ENCODE measurements around the gene NIPBL.
"Not testable (repeated sequence)": the region's sequence is repeated elsewhere in the genome, so short reads cannot be mapped to it uniquely, and the experiment has no call there.

Gene NIPBL

DNA sequence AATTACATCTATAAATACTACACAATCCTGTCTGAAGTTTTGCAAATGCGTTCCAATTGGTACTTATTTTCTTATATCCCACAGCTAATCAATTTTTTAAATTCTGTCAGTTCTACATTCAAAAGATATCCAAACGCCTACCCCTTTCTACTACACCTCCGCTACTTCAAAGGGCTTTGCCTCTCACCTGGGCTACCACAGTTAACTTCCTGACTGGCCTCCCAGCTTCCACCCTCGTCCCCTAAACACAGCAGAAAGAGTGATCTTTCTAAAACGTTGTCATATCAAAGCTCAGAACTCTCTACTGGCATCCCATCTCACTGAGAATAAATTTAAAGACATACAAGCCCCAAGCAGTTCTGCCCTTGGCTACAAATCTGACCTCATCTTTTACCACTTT is 32.3 kb upstream of the NIPBL start:
- no peak overlapping the region for H3K4me3 ChIP-seq (ENCODE audit: low read depth in 1 of 2, low read length in 2 of 2)
- peaks cover 20% of the 10 kb centered on the region for H3K27me3 ChIP-seq (ENCODE audit: insufficient read depth, low read length, poor library complexity)
- H3K79me2 ChIP-seq (ENCODE audit: insufficient read depth, low read length), result no peaks in the 10 kb centered on the region
- H3K36me3 ChIP-seq (ENCODE audit: insufficient read depth, low read length), result no peaks in the 10 kb centered on the region
- no peaks in the 10 kb centered on the region for H3K4me1 ChIP-seq (ENCODE audit: insufficient read depth, low read length)
- H3K9me3 ChIP-seq (ENCODE audit: insufficient read depth, low read length, severe bottlenecking), result no peaks in the 10 kb centered on the region
- no peak overlapping the region for H3K4me2 ChIP-seq (ENCODE audit: insufficient read depth, low read length)
- no peak overlapping the region for H3K27ac ChIP-seq (ENCODE audit: low read length)
- no peak for ATAC-seq (ENCODE audit: insufficient read depth, low read depth)
- no peak for DNase-seq
- H2AFZ ChIP-seq (ENCODE audit: low read depth, low read length), result no peak overlapping the region
- H4K20me1 ChIP-seq (ENCODE audit: insufficient read depth, low read length), result no peaks in the 10 kb centered on the region
- no peak for TF ChIP-seq EZH2 (IDR thresholded peaks at IDR 0.05; ENCODE audit: borderline replicate concordance, low read depth, low read length, severe bottlenecking)
- TF ChIP-seq, protein P1, sequence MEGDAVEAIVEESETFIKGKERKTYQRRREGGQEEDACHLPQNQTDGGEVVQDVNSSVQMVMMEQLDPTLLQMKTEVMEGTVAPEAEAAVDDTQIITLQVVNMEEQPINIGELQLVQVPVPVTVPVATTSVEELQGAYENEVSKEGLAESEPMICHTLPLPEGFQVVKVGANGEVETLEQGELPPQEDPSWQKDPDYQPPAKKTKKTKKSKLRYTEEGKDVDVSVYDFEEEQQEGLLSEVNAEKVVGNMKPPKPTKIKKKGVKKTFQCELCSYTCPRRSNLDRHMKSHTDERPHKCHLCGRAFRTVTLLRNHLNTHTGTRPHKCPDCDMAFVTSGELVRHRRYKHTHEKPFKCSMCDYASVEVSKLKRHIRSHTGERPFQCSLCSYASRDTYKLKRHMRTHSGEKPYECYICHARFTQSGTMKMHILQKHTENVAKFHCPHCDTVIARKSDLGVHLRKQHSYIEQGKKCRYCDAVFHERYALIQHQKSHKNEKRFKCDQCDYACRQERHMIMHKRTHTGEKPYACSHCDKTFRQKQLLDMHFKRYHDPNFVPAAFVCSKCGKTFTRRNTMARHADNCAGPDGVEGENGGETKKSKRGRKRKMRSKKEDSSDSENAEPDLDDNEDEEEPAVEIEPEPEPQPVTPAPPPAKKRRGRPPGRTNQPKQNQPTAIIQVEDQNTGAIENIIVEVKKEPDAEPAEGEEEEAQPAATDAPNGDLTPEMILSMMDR (IDR thresholded peaks at IDR 0.05; ENCODE audit: borderline replicate concordance, extremely low read depth, low read length, poor library complexity, severe bottlenecking), result no peak
- H3K9ac ChIP-seq (ENCODE audit: low read depth, low read length), result no peak overlapping the region

DNA sequence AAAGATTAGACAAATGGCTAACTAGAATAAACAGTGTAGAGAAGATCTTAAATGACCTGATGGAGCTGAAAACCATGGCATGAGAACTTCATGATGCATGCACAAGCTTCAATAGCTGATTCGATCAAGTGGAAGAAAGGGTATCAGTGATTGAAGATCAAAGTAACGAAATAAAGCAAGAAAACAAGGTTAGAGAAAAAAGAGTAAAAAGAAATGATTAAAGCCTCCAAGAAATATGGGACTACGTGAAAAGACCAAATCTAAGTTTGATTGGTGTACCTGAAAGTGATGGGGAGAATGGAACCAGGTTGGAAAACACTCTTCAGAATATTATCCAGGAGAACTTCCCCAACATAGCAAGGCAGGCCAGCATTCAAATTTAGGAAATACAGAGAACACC is 28.0 kb upstream of the NIPBL start:
- not testable (repeated sequence) for H3K27ac ChIP-seq (ENCODE audit: low read length); H3K9me3 ChIP-seq (ENCODE audit: insufficient read depth, low read length, severe bottlenecking); H3K4me2 ChIP-seq (ENCODE audit: insufficient read depth, low read length); ATAC-seq (ENCODE audit: insufficient read depth, low read depth); H3K4me3 ChIP-seq (ENCODE audit: low read depth in 1 of 2, low read length in 2 of 2); H3K79me2 ChIP-seq (ENCODE audit: insufficient read depth, low read length); H3K36me3 ChIP-seq (ENCODE audit: insufficient read depth, low read length); DNase-seq; H3K9ac ChIP-seq (ENCODE audit: low read depth, low read length); H2AFZ ChIP-seq (ENCODE audit: low read depth, low read length); H4K20me1 ChIP-seq (ENCODE audit: insufficient read depth, low read length); H3K27me3 ChIP-seq (ENCODE audit: insufficient read depth, low read length, poor library complexity); H3K4me1 ChIP-seq (ENCODE audit: insufficient read depth, low read length)

DNA sequence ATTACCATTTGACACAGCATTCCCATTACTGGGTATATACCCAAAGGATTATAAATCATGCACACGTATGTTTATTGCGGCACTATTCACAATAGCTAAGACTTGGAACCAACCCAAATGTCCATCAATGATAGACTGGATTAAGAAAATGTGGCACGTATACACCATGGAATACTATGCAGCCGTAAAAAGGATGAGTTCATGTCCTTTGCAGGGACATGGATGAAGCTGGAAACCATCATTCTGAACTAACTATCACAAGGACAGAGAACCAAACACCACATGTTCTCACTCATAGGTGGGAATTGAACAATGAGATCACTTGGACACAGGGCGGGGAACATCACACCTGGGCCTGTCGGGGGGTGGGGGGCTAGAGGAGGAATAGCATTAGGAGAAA is 23.7 kb upstream of the NIPBL start:
- H3K9ac ChIP-seq (ENCODE audit: low read depth, low read length); ATAC-seq (ENCODE audit: insufficient read depth, low read depth); H3K79me2 ChIP-seq (ENCODE audit: insufficient read depth, low read length); H2AFZ ChIP-seq (ENCODE audit: low read depth, low read length); DNase-seq; H3K27me3 ChIP-seq (ENCODE audit: insufficient read depth, low read length, poor library complexity); H3K4me2 ChIP-seq (ENCODE audit: insufficient read depth, low read length); H3K36me3 ChIP-seq (ENCODE audit: insufficient read depth, low read length); H3K4me1 ChIP-seq (ENCODE audit: insufficient read depth, low read length); H3K4me3 ChIP-seq (ENCODE audit: low read depth in 1 of 2, low read length in 2 of 2); H3K9me3 ChIP-seq (ENCODE audit: insufficient read depth, low read length, severe bottlenecking); H3K27ac ChIP-seq (ENCODE audit: low read length); H4K20me1 ChIP-seq (ENCODE audit: insufficient read depth, low read length): not testable (repeated sequence)

DNA sequence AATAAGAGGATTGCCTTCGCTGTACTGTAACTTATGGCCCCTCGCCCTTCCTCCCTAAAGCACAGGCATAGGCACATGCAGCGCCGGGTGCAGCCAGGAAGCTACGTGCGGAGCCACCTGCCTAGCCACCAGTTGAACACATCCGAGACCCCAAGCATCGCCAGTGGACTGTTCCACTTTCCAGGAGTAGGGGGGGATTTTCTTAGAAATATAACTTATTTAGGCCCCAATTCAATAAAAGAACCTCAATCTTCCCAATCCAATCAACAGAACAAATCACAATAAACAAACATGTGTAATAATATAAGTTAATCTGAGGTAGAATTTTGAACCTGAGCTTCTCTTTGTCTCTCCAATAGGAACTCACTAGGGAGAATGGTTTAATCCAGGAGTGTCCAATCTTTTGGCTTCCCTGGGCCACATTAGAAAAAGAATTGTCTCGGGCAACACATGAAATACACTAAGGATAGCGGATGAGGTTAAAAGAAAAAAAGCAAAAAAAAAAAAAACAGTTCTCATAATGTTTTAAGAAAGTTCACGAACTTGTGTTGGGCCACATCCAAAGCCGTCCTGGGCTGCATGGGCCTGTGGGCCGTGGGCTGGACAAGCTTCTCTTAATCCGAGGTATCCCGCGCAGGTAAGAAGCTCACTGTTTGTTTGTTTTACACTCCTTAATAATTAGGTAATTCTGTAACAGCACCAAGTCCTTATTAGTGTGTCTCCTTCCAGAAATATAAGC is 22.0 kb upstream of the NIPBL start:
- ATAC-seq (ENCODE audit: insufficient read depth, low read depth), result no peak
- peaks cover 3% of the 10 kb centered on the region; the same call in 1 of the 2 replicates for H3K4me1 ChIP-seq (ENCODE audit: insufficient read depth, low read length)
- H3K27me3 ChIP-seq (ENCODE audit: insufficient read depth, low read length, poor library complexity), result peaks cover 5% of the 10 kb centered on the region
- H3K4me2 ChIP-seq (ENCODE audit: insufficient read depth, low read length), result no peak overlapping the region
- no peaks in the 10 kb centered on the region for H4K20me1 ChIP-seq (ENCODE audit: insufficient read depth, low read length)
- no peak overlapping the region for H3K4me3 ChIP-seq (ENCODE audit: low read depth in 1 of 2, low read length in 2 of 2)
- H3K9ac ChIP-seq (ENCODE audit: low read depth, low read length), result no peak overlapping the region
- no peak overlapping the region for H2AFZ ChIP-seq (ENCODE audit: low read depth, low read length)
- H3K9me3 ChIP-seq (ENCODE audit: insufficient read depth, low read length, severe bottlenecking), result no peaks in the 10 kb centered on the region
- no peaks in the 10 kb centered on the region for H3K79me2 ChIP-seq (ENCODE audit: insufficient read depth, low read length)
- H3K36me3 ChIP-seq (ENCODE audit: insufficient read depth, low read length), result no peaks in the 10 kb centered on the region
- no peak overlapping the region for H3K27ac ChIP-seq (ENCODE audit: low read length)
- TF ChIP-seq, protein P1 (IDR thresholded peaks at IDR 0.05; ENCODE audit: borderline replicate concordance, extremely low read depth, low read length, poor library complexity, severe bottlenecking), result no peak
- no peak for TF ChIP-seq EZH2 (IDR thresholded peaks at IDR 0.05; ENCODE audit: borderline replicate concordance, low read depth, low read length, severe bottlenecking)
- no peak for DNase-seq
